GM12891 (cell line): Measurements from ENCODE around the gene NR5A1.

ENCODE experiments used
- DNase-seq: peaks from one replicate; pipeline ENCODE4 v3.0.0; 2011; ENCODE audit warnings: low spot score; ENCODE audit not compliant: insufficient read length
- FAIRE-seq: peaks from 2 replicates; lab custom pipeline; 2011; peaks lifted over from hg19 to GRCh38; lab: Jason Lieb, UNC
- PAX5 ChIP-seq: IDR thresholded peaks from 2 replicates; pipeline ENCODE4 v1.6.1; 2011; ENCODE audit warnings: low read length, moderate library complexity, mild to moderate bottlenecking; ENCODE audit not compliant: insufficient read depth, severe bottlenecking
- POLR2A ChIP-seq: IDR thresholded peaks from 2 replicates; pipeline ENCODE4 v1.6.1; 2011; ENCODE audit warnings: low read depth, low read length, control low read depth
- POLR2AphosphoS5 ChIP-seq: IDR thresholded peaks from 2 replicates; pipeline ENCODE4 v1.6.1; 2011; ENCODE audit warnings: low read depth, low read length, control low read depth
- POU2F2 ChIP-seq: IDR thresholded peaks from 2 replicates; pipeline ENCODE4 v1.6.1; 2011; ENCODE audit warnings: low read depth, mild to moderate bottlenecking, control low read depth, low read length, moderate library complexity
- SPI1 ChIP-seq: IDR thresholded peaks from 2 replicates; pipeline ENCODE4 v1.6.1; 2011; ENCODE audit warnings: low read depth, low read length, control low read depth
- TAF1 ChIP-seq: IDR thresholded peaks from 2 replicates; pipeline ENCODE4 v1.6.1; 2011; ENCODE audit warnings: low read depth, low read length, control low read depth

The NR5A1 gene

DNA sequence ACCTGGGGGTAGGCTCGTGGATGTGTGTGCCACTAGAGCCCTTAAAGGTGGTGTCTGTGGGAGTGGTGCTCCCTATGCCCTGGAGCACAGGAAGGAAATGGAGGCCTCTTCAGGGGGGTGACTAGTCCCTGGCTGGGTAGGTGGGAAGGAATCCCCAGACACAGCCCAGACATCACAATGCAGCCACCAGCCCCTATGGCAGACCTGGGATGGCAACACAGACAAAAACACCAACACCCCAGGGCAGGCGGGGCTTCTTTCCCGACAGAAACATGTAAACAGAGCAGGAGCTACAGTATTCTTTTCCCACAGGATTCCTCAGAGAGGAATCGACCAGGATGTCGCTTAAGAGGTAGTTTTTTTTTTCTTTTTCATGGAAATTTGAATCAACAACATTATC is 10.4 kb upstream of the NR5A1 start:
- no peak for DNase-seq
- TF ChIP-seq SPI1 (no peak), TAF1 (no peak), POLR2AphosphoS5 (no peak), POU2F2 (no peak), POLR2A (no peak), PAX5 (no peak)
- no peak for FAIRE-seq

DNA sequence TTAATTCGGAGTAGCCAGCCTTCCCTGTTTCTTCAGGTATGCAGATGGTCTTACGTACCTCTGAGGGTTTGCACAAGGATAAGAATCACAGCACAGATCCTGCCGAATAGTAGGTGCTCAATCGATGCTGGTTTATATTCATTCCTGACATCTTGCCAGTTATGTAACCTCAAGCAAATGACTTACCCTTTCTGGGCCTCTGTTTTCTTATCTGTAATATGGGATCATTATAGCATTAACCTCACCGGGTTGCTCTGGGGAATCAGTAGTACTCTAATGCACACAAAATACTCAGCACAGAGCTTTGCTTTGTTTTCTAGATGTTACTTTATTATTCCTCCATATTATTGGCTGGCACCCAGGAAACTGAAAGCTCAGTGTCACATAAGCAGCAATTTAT is 7.7 kb upstream of the NR5A1 start:
- FAIRE-seq, result no peak
- no peak for TF ChIP-seq PAX5
- no peak for TF ChIP-seq SPI1
- no peak for TF ChIP-seq POU2F2

GRCh38 chr9:124514125-124514524 is 6.9 kb upstream of the NR5A1 start:
- no peak for DNase-seq
- no peak for FAIRE-seq
- TF ChIP-seq TAF1, result no peak
- TF ChIP-seq POU2F2, result no peak
- TF ChIP-seq POLR2A, result no peak
- TF ChIP-seq SPI1, result no peak
- no peak for TF ChIP-seq PAX5
- no peak for TF ChIP-seq POLR2AphosphoS5

More for the DNA sequence above, 7.7 kb upstream of the NR5A1 start:
- no peak for DNase-seq

GRCh38 chr9:124513376-124513994 is 6.3 kb upstream of the NR5A1 start:
- no peak for FAIRE-seq
- no peak for TF ChIP-seq SPI1
- TF ChIP-seq POLR2AphosphoS5, result no peak
- TF ChIP-seq PAX5, result no peak
- no peak for TF ChIP-seq POU2F2
- TF ChIP-seq TAF1, result no peak
- TF ChIP-seq POLR2A, result no peak
- no peak for DNase-seq

DNA sequence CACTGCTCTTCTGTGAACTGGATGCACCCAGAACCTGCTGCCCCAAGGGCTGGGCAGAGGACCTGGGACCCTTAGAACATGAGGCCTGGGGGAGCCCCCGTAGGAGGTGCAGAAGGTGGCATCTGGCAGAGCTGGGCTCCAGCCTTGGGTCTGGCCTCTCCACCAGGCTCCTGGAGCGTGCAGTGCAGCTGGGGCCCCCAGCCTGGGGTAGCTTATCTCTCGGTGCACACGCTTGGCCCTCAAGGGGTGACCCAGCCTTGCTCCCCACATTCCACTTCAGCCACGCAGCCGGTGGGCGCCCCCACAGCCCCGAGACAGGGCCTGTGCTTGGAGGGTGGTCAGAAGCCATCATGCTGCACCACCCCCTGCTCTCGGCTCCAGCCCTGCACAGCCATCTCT is 5.6 kb upstream of the NR5A1 start:
- no peak for FAIRE-seq
- no peak for DNase-seq
- no peak for TF ChIP-seq POU2F2
- TF ChIP-seq PAX5, result no peak
- TF ChIP-seq POLR2A, result no peak
- TF ChIP-seq POLR2AphosphoS5, result no peak
- no peak for TF ChIP-seq TAF1
- TF ChIP-seq SPI1, result no peak

GRCh38 chr9:124511891-124512805 is 4.9 kb upstream of the NR5A1 start:
- DNase-seq, result peak; percentile 26
- TF ChIP-seq POU2F2, result no peak
- no peak for TF ChIP-seq POLR2A
- TF ChIP-seq SPI1, result no peak
- no peak for TF ChIP-seq PAX5
- no peak for TF ChIP-seq POLR2AphosphoS5
- no peak for FAIRE-seq

GRCh38 chr9:124511426-124511840 is 4.2 kb upstream of the NR5A1 start:
- TF ChIP-seq POLR2AphosphoS5, result no peak
- TF ChIP-seq TAF1, result no peak
- TF ChIP-seq POLR2A, result no peak
- no peak for TF ChIP-seq PAX5
- no peak for TF ChIP-seq POU2F2
- TF ChIP-seq SPI1, result no peak
- DNase-seq, result peak; percentile 10
- FAIRE-seq, result no peak

GRCh38 chr9:124510650-124511425 is 3.6 kb upstream of the NR5A1 start:
- FAIRE-seq, result no peak

DNA sequence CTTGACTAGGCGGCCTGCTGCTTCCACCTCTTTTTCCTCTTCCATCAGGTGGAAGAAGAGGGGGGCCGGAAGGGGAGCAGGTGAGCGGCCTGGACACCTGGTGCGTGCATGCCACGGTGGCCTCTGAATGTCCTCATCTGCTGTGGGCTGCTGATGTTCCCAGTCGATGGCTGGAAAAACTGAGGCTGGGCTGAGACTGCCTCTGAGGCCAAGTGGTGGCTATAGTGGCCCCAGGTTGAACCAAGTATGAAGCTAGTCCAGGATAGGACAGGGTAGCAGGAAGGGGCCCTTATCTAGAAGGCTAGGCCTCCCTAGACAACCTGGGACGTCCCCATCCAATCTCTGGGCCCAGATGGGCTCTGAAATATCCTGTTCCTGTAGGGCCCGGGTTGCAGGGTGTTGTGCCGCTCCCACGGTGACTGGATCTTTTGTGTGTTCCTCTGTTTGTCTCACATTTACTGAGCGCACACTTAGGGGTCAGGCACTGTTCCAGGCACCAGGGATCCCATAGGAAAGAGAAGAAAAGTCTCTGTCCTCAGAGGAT is 753 bp upstream of the NR5A1 start:
- TF ChIP-seq POLR2AphosphoS5 (no peak), TAF1 (no peak), POU2F2 (no peak), POLR2A (no peak), SPI1 (no peak), PAX5 (no peak)
- FAIRE-seq (no peak), DNase-seq (peak; percentile 17)

More at GRCh38 chr9:124510650-124511425, 3.6 kb upstream of the NR5A1 start:
- DNase-seq, result peak; percentile 19
- TF ChIP-seq POLR2AphosphoS5, result no peak
- no peak for TF ChIP-seq POLR2A
- TF ChIP-seq SPI1, result no peak
- TF ChIP-seq PAX5, result no peak
- TF ChIP-seq TAF1, result no peak
- TF ChIP-seq POU2F2, result no peak
